ENCODE data around the gene USP37.

The USP37 gene

GRCh38 chr2:218458598-218458997, 109.6 kb downstream of the USP37 start:
- H3K4me3 ChIP-seq (ENCODE audit: low read depth in 1 of 2, low read length in 2 of 2), result no peak overlapping the region
- no peaks in the 10 kb centered on the region for H3K9me3 ChIP-seq (ENCODE audit: control insufficient read depth in 1 of 2, low read length in 2 of 2)

DNA sequence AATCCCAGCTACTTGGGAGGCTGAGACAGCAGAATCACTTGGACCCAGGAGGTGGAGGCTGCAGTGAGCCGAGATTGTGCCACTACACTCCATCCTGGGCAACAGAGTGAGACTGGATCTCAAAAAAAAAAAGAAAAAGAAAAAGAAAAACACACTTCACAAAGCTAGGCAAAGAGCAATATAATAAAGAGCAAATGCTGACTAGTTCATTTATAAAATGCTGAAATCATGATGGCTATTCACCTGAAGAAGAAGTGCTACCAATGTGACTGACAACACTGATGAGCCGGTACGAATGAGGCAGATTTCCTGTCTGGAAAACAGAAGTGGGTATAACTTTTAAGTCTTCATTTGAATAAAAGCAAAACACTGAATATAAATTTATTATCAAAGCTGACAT, 111.3 kb downstream of the USP37 start:
- H3K9me3 ChIP-seq (ENCODE audit: control insufficient read depth in 1 of 2, low read length in 2 of 2), result no peaks in the 10 kb centered on the region
- H3K27ac ChIP-seq (ENCODE audit: low read depth, low read length), result no peak overlapping the region
- peaks cover 10 to 22% of the 10 kb centered on the region in 2 donors for H3K36me3 ChIP-seq (ENCODE audit: control insufficient read depth in 1 of 2, insufficient read depth in 2 of 2, low read length in 2 of 2)
- H3K4me1 ChIP-seq (ENCODE audit: control insufficient read depth in 1 of 2, insufficient read depth in 2 of 2, low read length in 2 of 2), result no peaks in the 10 kb centered on the region
- no peak overlapping the region for H3K4me3 ChIP-seq (ENCODE audit: low read depth in 1 of 2, low read length in 2 of 2)
- no peaks in the 10 kb centered on the region for H3K27me3 ChIP-seq (ENCODE audit: control insufficient read depth in 1 of 2, insufficient read depth in 2 of 2, low read length in 2 of 2)
- no peak overlapping the region for H3K9ac ChIP-seq (ENCODE audit: low read depth in 1 of 2, low read length in 2 of 2)

More at GRCh38 chr2:218458598-218458997, 109.6 kb downstream of the USP37 start:
- H3K27ac ChIP-seq (ENCODE audit: low read depth, low read length), result no peak overlapping the region
- H3K36me3 ChIP-seq (ENCODE audit: control insufficient read depth in 1 of 2, insufficient read depth in 2 of 2, low read length in 2 of 2), result peaks cover 10 to 24% of the 10 kb centered on the region in 2 donors
- H3K27me3 ChIP-seq (ENCODE audit: control insufficient read depth in 1 of 2, insufficient read depth in 2 of 2, low read length in 2 of 2), result no peaks in the 10 kb centered on the region
- no peaks in the 10 kb centered on the region for H3K4me1 ChIP-seq (ENCODE audit: control insufficient read depth in 1 of 2, insufficient read depth in 2 of 2, low read length in 2 of 2)
- H3K9ac ChIP-seq (ENCODE audit: low read depth in 1 of 2, low read length in 2 of 2), result no peak overlapping the region

GRCh38 chr2:218452079-218452478, 116.1 kb downstream of the USP37 start:
- Histone ChIP-seq H3K9ac (ENCODE audit: low read depth in 1 of 2, low read length in 2 of 2) (no peak overlapping the region), H3K36me3 (ENCODE audit: control insufficient read depth in 1 of 2, insufficient read depth in 2 of 2, low read length in 2 of 2) (peaks cover 25 to 49% of the 10 kb centered on the region in 2 donors), H3K4me1 (ENCODE audit: control insufficient read depth in 1 of 2, insufficient read depth in 2 of 2, low read length in 2 of 2) (peaks cover 0 to 10% of the 10 kb centered on the region in 2 donors)

GRCh38 chr2:218448934-218449333, 119.2 kb downstream of the USP37 start:
- Histone ChIP-seq H3K27ac (ENCODE audit: low read depth, low read length) (no peak overlapping the region), H3K36me3 (ENCODE audit: control insufficient read depth in 1 of 2, insufficient read depth in 2 of 2, low read length in 2 of 2) (peaks cover 16 to 50% of the 10 kb centered on the region in 2 donors), H3K27me3 (ENCODE audit: control insufficient read depth in 1 of 2, insufficient read depth in 2 of 2, low read length in 2 of 2) (no peaks in the 10 kb centered on the region), H3K9me3 (ENCODE audit: control insufficient read depth in 1 of 2, low read length in 2 of 2) (no peaks in the 10 kb centered on the region), H3K4me3 (ENCODE audit: low read depth in 1 of 2, low read length in 2 of 2) (no peak overlapping the region), H3K4me1 (ENCODE audit: control insufficient read depth in 1 of 2, insufficient read depth in 2 of 2, low read length in 2 of 2) (peaks cover 15 to 16% of the 10 kb centered on the region in 2 donors), H3K9ac (ENCODE audit: low read depth in 1 of 2, low read length in 2 of 2) (no peak overlapping the region)

More at GRCh38 chr2:218452079-218452478, 116.1 kb downstream of the USP37 start:
- no peaks in the 10 kb centered on the region for H3K9me3 ChIP-seq (ENCODE audit: control insufficient read depth in 1 of 2, low read length in 2 of 2)
- no peak overlapping the region for H3K4me3 ChIP-seq (ENCODE audit: low read depth in 1 of 2, low read length in 2 of 2)
- no peaks in the 10 kb centered on the region for H3K27me3 ChIP-seq (ENCODE audit: control insufficient read depth in 1 of 2, insufficient read depth in 2 of 2, low read length in 2 of 2)
- no peak overlapping the region for H3K27ac ChIP-seq (ENCODE audit: low read depth, low read length)

DNA sequence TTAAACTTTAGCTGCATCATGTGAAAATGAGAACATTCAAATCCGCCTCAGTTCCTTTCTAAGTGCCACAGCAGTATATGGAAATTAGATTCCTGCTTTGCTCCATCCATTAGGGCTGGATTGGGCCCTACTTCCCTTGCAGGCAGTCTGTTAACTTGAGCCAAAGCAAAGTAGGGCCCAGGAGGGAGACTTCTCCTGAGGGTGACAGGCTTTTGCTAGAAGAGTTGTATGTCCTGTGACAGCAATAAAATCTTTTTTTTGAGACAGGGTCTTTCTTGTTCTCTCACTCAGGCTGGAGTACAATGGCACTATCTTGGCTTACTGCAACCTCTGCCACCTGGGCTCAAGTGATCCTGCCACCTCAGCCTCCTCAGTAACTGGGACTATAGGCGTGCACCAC, 121.1 kb downstream of the USP37 start:
- H3K9ac ChIP-seq (ENCODE audit: low read depth in 1 of 2, low read length in 2 of 2), result no peak overlapping the region
- H3K36me3 ChIP-seq (ENCODE audit: control insufficient read depth in 1 of 2, insufficient read depth in 2 of 2, low read length in 2 of 2), result peaks cover 17 to 60% of the 10 kb centered on the region in 2 donors
- H3K4me3 ChIP-seq (ENCODE audit: low read depth in 1 of 2, low read length in 2 of 2), result no peak overlapping the region
- H3K27me3 ChIP-seq (ENCODE audit: control insufficient read depth in 1 of 2, insufficient read depth in 2 of 2, low read length in 2 of 2), result no peaks in the 10 kb centered on the region
- H3K4me1 ChIP-seq (ENCODE audit: control insufficient read depth in 1 of 2, insufficient read depth in 2 of 2, low read length in 2 of 2), result peaks cover 15 to 16% of the 10 kb centered on the region in 2 donors
- no peaks in the 10 kb centered on the region for H3K9me3 ChIP-seq (ENCODE audit: control insufficient read depth in 1 of 2, low read length in 2 of 2)
- no peak overlapping the region for H3K27ac ChIP-seq (ENCODE audit: low read depth, low read length)

GRCh38 chr2:218446547-218446946, 121.6 kb downstream of the USP37 start:
- H3K4me3 ChIP-seq (ENCODE audit: low read depth in 1 of 2, low read length in 2 of 2), result no peak overlapping the region
- peaks cover 19 to 65% of the 10 kb centered on the region in 2 donors for H3K36me3 ChIP-seq (ENCODE audit: control insufficient read depth in 1 of 2, insufficient read depth in 2 of 2, low read length in 2 of 2)
- no peaks in the 10 kb centered on the region for H3K9me3 ChIP-seq (ENCODE audit: control insufficient read depth in 1 of 2, low read length in 2 of 2)
- H3K27ac ChIP-seq (ENCODE audit: low read depth, low read length), result no peak overlapping the region
- no peaks in the 10 kb centered on the region for H3K27me3 ChIP-seq (ENCODE audit: control insufficient read depth in 1 of 2, insufficient read depth in 2 of 2, low read length in 2 of 2)
- peaks cover 15 to 16% of the 10 kb centered on the region in 2 donors for H3K4me1 ChIP-seq (ENCODE audit: control insufficient read depth in 1 of 2, insufficient read depth in 2 of 2, low read length in 2 of 2)
- no peak overlapping the region for H3K9ac ChIP-seq (ENCODE audit: low read depth in 1 of 2, low read length in 2 of 2)

DNA sequence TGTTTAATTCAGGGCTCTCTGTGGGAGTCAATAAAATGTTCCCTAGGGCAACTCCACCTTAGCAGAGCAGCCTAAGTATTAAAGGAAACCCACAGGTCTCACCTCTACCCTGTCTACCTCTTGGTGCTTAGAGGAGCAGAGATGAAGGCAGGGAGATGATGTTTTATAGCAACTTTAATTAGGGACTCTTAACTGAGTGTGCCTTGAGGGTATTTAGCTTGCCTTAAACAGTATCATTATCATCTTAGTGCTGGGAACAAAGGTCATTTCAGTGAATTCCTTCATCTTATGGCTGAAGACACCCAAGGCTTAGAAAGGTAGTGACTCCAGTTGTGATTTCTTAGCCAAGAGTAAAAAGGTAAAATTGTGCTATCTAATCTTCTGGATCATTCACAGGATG, 122.5 kb downstream of the USP37 start:
- Histone ChIP-seq H3K27ac (ENCODE audit: low read depth, low read length) (no peak overlapping the region), H3K9ac (ENCODE audit: low read depth in 1 of 2, low read length in 2 of 2) (no peak overlapping the region), H3K36me3 (ENCODE audit: control insufficient read depth in 1 of 2, insufficient read depth in 2 of 2, low read length in 2 of 2) (peaks cover 25 to 71% of the 10 kb centered on the region in 2 donors), H3K4me1 (ENCODE audit: control insufficient read depth in 1 of 2, insufficient read depth in 2 of 2, low read length in 2 of 2) (peaks cover 15 to 16% of the 10 kb centered on the region in 2 donors), H3K9me3 (ENCODE audit: control insufficient read depth in 1 of 2, low read length in 2 of 2) (no peaks in the 10 kb centered on the region), H3K27me3 (ENCODE audit: control insufficient read depth in 1 of 2, insufficient read depth in 2 of 2, low read length in 2 of 2) (no peaks in the 10 kb centered on the region), H3K4me3 (ENCODE audit: low read depth in 1 of 2, low read length in 2 of 2) (no peak overlapping the region)

DNA sequence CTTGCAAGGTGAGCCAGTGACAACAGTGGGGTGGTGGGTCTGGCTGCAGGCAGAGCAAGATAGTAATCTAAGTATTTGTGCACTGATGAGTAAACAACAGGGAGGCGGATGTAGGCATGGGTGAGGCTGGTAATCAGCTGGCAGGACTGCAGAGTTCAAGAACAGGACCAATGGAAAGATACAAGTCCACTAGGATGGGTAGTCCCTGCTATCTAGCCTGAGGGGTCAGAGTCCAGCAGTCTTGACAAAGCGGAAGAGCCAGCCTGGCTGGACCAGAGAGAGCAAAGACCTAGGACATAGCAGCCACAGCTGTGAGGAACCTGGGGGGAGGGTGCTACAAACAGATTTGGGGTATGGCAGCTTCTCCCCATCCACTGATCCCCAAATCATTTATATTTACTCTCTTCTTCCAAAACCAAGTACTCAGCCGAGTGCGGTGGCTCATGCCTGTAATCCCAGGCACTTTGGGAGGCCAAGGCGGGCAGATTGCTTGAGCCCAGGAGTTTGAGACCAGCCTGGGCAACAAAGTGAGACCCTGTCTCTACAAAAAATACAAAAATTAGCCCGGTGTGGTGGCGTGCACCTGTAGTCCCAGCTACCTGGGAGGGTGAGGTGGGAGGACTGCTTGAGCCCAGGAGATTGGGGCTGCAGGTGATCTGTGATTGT, 123.3 kb downstream of the USP37 start:
- no peaks in the 10 kb centered on the region for H3K27me3 ChIP-seq (ENCODE audit: control insufficient read depth in 1 of 2, insufficient read depth in 2 of 2, low read length in 2 of 2)
- H3K9me3 ChIP-seq (ENCODE audit: control insufficient read depth in 1 of 2, low read length in 2 of 2), result no peaks in the 10 kb centered on the region
- no peak overlapping the region for H3K4me3 ChIP-seq (ENCODE audit: low read depth in 1 of 2, low read length in 2 of 2)
- H3K4me1 ChIP-seq (ENCODE audit: control insufficient read depth in 1 of 2, insufficient read depth in 2 of 2, low read length in 2 of 2), result peaks cover 15 to 16% of the 10 kb centered on the region in 2 donors
- H3K36me3 ChIP-seq (ENCODE audit: control insufficient read depth in 1 of 2, insufficient read depth in 2 of 2, low read length in 2 of 2), result peaks cover 24 to 70% of the 10 kb centered on the region in 2 donors
- H3K9ac ChIP-seq (ENCODE audit: low read depth in 1 of 2, low read length in 2 of 2), result peak overlapping the region in 1 of 2 donors; percentile 18
- H3K27ac ChIP-seq (ENCODE audit: low read depth, low read length), result no peak overlapping the region

GRCh38 chr2:218438596-218438995, 129.6 kb downstream of the USP37 start:
- Histone ChIP-seq H3K27ac (ENCODE audit: low read depth, low read length) (no peak overlapping the region), H3K4me3 (ENCODE audit: low read depth in 1 of 2, low read length in 2 of 2) (no peak overlapping the region), H3K4me1 (ENCODE audit: control insufficient read depth in 1 of 2, insufficient read depth in 2 of 2, low read length in 2 of 2) (peaks cover 0 to 7% of the 10 kb centered on the region in 2 donors), H3K27me3 (ENCODE audit: control insufficient read depth in 1 of 2, insufficient read depth in 2 of 2, low read length in 2 of 2) (no peaks in the 10 kb centered on the region), H3K9ac (ENCODE audit: low read depth in 1 of 2, low read length in 2 of 2) (no peak overlapping the region), H3K9me3 (ENCODE audit: control insufficient read depth in 1 of 2, low read length in 2 of 2) (no peaks in the 10 kb centered on the region), H3K36me3 (ENCODE audit: control insufficient read depth in 1 of 2, insufficient read depth in 2 of 2, low read length in 2 of 2) (peaks cover 30 to 79% of the 10 kb centered on the region in 2 donors)

GRCh38 chr2:218437969-218438368, 130.2 kb downstream of the USP37 start:
- Histone ChIP-seq H3K27me3 (ENCODE audit: control insufficient read depth in 1 of 2, insufficient read depth in 2 of 2, low read length in 2 of 2) (no peaks in the 10 kb centered on the region), H3K4me3 (ENCODE audit: low read depth in 1 of 2, low read length in 2 of 2) (no peak overlapping the region)

More at GRCh38 chr2:218437969-218438368, 130.2 kb downstream of the USP37 start:
- Histone ChIP-seq H3K27ac (ENCODE audit: low read depth, low read length) (no peak overlapping the region), H3K4me1 (ENCODE audit: control insufficient read depth in 1 of 2, insufficient read depth in 2 of 2, low read length in 2 of 2) (peaks cover 0 to 7% of the 10 kb centered on the region in 2 donors), H3K9me3 (ENCODE audit: control insufficient read depth in 1 of 2, low read length in 2 of 2) (no peaks in the 10 kb centered on the region), H3K9ac (ENCODE audit: low read depth in 1 of 2, low read length in 2 of 2) (no peak overlapping the region), H3K36me3 (ENCODE audit: control insufficient read depth in 1 of 2, insufficient read depth in 2 of 2, low read length in 2 of 2) (peaks cover 30 to 78% of the 10 kb centered on the region in 2 donors)

All from duodenal mucosa (tissue), 2 donors.